HG03135 (cell line): ENCODE measurements around the gene BAIAP2L2.
"Not testable (repeated sequence)": the region's sequence is repeated elsewhere in the genome, so short reads cannot be mapped to it uniquely, and the experiment has no call there.

Source experiments
- ATAC-seq: cut with Tn5 transposase; IDR thresholded peaks from one replicate; pipeline ENCODE4 v1.9.1; 2021; ENCODE audit warnings: mild to moderate bottlenecking, moderate library complexity; ENCODE audit not compliant: unreplicated experiment

The BAIAP2L2 gene

DNA sequence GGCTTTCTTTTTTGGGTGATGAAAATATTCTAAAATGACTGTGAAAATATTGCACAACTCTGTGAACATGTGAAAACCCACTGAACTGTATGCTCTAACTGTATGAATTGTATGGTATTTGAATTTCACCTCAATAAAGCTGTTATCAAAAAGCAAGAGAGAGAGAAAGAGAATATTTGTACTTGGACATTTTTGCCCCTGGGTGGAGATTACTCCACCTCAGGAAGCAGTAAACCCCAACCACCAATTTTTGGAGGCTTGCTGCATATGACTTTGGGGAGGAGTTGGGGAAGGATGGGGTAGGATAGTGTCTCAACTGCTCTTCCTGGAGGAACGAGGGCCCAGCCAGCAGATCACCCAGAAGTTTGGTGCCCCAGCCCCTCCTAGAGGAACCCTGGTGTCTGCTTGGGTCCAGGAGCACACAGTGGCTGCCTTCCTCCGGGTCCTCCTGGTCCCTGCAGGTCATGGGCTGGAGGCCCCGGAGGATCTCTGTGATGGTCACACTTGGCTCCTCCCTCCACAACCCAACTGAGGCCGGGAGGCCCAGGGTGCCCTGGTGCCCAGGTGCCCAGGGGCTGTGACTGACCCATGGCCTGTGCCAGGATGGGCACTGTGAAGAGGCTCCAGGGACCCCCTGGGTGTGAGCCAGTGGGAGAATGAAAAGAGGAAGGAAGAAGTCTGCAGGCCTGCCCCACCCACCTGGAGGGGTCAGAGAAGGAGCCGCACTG lies 68.6 kb downstream of the BAIAP2L2 start:
- ATAC-seq, result no peak

DNA sequence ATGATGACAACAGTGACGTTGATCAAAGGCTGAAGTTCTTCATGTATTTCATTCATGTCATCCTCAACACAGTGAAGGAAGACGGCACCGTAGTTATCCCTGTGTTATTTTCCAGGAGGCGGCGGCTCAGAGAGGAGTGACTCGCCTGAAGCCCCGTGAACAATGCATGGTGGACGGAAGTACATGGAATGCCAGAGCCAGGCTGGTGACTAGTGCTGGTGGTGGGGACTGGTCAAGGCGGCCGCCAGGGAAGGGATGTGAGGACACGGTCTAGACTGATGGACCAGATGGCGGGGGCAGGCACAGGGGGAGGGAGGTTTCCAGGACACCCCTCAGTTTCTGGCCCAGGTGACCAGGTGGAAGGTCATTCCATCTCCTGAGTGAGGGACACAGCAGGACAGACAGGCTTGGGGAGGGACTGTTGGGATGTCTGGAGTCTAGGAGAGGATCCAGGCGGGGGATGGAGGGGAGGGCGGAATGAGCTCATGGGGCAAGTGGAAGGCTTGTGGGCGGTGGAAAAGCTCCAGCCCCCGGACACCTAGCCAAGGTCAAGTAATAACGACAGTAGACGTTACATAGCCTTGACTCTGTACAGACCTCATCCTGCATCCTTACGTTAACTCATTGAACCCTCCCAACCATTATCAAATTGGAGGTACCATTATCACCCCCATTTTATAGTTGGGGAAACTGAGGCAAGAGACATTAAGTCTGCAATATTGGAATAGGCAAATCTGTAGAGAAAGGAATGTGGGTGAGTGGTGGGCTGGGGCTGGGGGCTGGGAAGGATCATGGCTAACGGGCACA lies 69.3 kb downstream of the BAIAP2L2 start:
- no peak for ATAC-seq

DNA sequence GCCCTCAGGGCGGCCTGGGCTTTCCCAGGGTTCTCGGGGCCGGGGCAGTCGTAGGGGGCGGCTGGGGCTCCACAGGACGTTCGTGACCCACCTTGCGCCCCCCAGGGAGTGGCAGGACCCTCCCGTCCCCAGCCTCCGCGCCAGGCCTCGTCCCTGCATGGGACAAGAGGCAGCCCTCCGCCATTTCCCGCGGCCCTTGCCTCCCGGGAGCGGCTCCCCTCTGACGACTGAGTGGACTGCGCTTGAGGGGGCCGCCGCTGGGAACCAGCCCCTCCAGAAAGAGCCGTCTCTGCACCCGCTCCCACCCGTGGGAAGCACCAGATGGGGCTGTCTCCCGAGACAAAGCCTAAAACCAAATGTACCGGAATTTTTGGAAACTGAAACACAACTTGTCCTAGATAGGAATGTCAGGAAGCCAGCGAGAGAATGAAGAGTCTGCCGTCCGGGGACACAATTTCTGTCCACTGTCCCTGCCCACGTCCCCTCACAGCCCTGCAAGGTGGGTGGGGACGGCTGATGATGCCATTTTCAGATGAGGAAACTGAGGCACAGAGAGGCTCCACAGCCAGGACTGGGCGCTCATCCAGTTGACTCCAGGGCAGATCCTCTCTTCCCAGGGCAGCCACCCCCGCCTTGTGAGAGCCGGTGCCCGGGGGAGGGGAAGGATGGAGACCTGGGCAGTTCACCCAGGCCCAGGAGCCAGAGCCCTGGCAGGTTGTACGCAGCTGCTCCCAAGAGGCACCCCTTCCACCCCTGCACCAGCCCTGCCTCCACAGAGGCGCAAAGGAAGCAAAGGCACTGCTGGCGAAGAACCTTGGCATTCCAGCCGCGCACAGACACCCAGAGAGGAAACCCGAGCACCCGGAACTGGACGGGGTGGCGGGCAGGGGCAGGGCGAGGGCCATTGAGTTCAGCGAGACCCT lies 71.3 kb downstream of the BAIAP2L2 start:
- ATAC-seq, result no peak

DNA sequence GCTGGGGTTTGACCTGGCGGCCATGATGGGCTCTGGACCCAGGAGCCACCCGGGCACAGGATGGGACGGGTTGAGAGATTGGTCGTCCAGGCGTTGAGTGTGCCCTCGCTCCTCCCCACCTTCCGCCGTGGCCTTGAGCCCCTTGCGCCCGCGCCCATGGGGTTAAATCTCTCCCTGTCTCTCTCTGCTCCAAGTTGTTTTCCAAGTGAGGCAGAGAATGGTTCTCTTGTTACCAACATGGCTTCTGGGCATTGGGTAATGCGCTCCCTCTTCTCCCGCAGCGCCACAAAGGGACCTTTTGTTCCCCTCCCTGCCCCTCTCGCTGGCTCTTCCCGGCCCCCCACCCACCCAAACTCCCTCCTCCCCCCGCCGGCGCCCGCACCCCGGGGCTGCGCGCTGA lies 72.1 kb downstream of the BAIAP2L2 start:
- no peak for ATAC-seq

DNA sequence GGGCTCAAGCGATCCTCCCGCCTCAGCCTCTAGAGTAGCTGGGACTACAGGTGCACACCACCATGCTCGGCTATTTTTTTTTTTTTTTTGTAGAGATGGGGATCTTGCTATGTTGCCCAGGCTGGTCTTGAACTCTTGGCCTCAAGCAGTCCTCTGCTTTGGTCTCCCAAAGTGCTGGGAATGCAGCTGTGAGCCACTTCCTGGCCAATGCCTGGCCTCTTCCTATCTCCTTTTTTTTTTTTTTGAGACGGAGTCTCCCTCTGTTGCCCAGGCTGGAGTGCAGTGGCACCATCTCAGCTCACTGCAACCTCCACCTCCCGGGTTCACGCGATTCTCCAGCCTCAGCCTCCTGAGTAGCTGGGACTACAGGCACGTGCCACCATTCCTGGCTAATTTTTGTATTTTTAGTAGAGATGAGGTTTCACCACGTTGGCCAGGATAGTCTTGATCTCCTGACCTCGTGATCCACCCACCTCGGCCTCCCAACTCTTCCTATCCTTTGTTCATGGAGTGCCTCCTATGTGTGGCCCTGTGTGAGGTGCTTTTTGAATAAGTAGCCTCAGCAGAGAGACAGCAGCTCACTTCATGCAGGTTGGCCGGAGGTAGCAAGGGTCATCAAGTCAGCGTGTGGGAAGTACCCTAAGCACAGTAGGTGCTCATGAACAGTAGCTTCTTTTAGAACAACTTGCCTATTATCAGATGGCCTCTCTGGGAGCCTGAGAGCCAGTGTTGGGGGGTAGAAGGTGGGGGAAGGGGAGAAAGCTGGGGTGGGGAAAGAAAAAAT lies 72.9 kb downstream of the BAIAP2L2 start:
- ATAC-seq, result not testable (repeated sequence)

DNA sequence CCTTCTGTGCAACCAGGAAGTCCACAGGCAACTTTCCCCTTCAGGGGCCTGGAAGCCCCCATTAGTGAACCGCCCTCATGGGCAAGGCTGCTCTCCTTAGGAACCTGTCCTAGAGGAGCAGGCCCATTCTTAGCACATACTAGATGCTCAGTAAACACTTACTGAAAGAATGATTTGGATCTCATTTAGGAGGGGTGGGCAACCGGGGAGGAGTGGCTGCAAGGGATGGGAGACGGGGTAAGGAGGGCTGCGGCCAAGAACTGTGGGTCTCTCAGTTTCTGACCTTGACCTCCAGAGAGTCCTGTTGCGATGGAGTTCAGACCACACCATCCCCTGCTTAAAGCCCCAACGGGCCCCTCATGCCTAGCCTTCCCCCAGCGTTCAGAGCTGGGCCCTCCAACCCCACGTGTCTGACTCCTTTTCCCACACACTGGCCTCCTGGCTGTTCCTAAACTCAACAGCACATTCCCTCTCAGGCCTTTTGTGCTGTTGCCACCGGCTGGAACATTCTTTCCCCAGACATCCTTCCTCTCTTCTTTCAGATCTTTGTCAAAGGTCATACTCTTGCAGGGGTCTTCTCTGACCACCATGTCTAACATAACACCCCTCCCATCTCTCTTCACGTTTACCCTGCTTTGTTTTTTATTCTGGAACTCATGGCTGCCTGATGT lies 74.0 kb downstream of the BAIAP2L2 start:
- ATAC-seq, result no peak

DNA sequence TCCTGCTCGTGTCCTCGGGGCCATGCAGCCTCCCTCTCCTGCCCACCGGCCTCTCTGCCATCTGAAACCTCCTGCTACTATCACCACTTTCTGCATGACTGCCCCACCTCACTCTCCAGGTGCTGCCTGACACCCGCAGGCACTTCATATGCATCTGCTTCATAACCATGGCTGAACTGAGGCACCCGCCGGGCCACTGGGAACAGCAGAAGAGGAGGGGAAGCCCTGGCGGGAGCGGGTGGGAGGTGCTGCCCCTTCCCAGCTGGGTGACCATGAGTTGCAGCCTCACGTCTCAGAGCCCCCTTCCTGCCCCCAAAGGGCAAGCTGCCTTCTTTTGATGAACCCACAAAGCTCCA lies 75.0 kb downstream of the BAIAP2L2 start:
- ATAC-seq, result no peak
